K562 (cell line): Measurements from ENCODE around the gene JPT2. TPM values are rescaled to one million over a fixed set of nuclear protein-coding genes. Genes with fewer than 3 reads are reported as not detected.

ENCODE experiments used
- FOXJ2 ChIP-seq: fragments of 200-800 bp; sonication (Bioruptor generic); IDR thresholded peaks from 2 replicates; pipeline ENCODE4 v1.6.1; 2016; ENCODE audit warnings: missing genetic modification characterization, missing compliant biosample characterization
- GTF2B ChIP-seq: IDR thresholded peaks from 2 replicates; pipeline ENCODE4 v1.6.1; 2011; ENCODE audit not compliant: insufficient read length; ENCODE audit errors: extremely low read depth
- HDAC2 ChIP-seq: fragments of 450-650 bp; IDR thresholded peaks from 2 replicates; pipeline ENCODE4 v1.6.1; 2016; ENCODE audit warnings: mild to moderate bottlenecking
- HNRNPL ChIP-seq: fragments of 200-400 bp; formaldehyde crosslinking; IDR thresholded peaks from 2 replicates; pipeline ENCODE4 v1.6.1; 2017; ENCODE audit warnings: low read depth, mild to moderate bottlenecking, low read length
- MAX ChIP-seq: sonication (generic); formaldehyde crosslinking; IDR thresholded peaks from 2 replicates; pipeline ENCODE4 v1.9.0; 2022; ENCODE audit warnings: mild to moderate bottlenecking, missing genetic modification reagents
- MCM2 ChIP-seq: fragments of 450-650 bp; IDR thresholded peaks from 2 replicates; pipeline ENCODE4 v1.6.1; 2017; ENCODE audit warnings: low read depth, mild to moderate bottlenecking
- PHTF2 ChIP-seq: fragments of 250-450 bp; sonication (Bioruptor Pico); IDR thresholded peaks from 2 replicates; pipeline ENCODE4 v1.5.0; 2021; ENCODE audit warnings: mild to moderate bottlenecking
- SMARCA5 ChIP-seq: fragments of 450-650 bp; IDR thresholded peaks from 2 replicates; pipeline ENCODE4 v1.6.1; 2016
- SMARCB1 ChIP-seq: IDR thresholded peaks from 2 replicates; pipeline ENCODE4 v1.6.1; 2011; ENCODE audit warnings: improper control_type of control experiment, low read depth; ENCODE audit not compliant: insufficient read length
- SNRNP70 ChIP-seq: fragments of 200-400 bp; formaldehyde crosslinking; optimal IDR thresholded peaks from 2 replicates; pipeline ENCODE3; 2017; ENCODE audit warnings: low read depth, low read length
- SREBF1 ChIP-seq: fragments of 150-350 bp; IDR thresholded peaks from 2 replicates; pipeline ENCODE4 v1.6.1; 2014; ENCODE audit warnings: antibody characterized with exemption, low read depth, low read length, borderline replicate concordance
- THRA ChIP-seq: fragments of 450-650 bp; IDR thresholded peaks from 2 replicates; pipeline ENCODE4 v1.6.1; 2017; ENCODE audit warnings: mild to moderate bottlenecking, moderate library complexity
- TOE1 ChIP-seq, 2 experiments: fragments of 450-650 bp in 1 of 2; sonication (generic) in 1 of 2; formaldehyde crosslinking in 1 of 2; IDR thresholded peaks; 2 replicates each; pipeline versions ENCODE4 v1.7.1 to v1.8.0; 2016 to 2022; ENCODE audit warnings: borderline replicate concordance in 2 of 2, mild to moderate bottlenecking in 2 of 2, antibody characterized with exemption in 1 of 2, inconsistent platforms in 1 of 2, low read depth in 1 of 2, missing genetic modification reagents in 1 of 2, moderate library complexity in 1 of 2
- TSC22D4 ChIP-seq: fragments of 450-650 bp; IDR thresholded peaks from 2 replicates; pipeline ENCODE4 v1.6.1; 2016; ENCODE audit warnings: missing genetic modification characterization, missing biosample characterization, control low read depth
- U2AF2 ChIP-seq: fragments of 200-400 bp; formaldehyde crosslinking; optimal IDR thresholded peaks from 2 replicates; pipeline ENCODE3; 2017; ENCODE audit warnings: low read depth, mild to moderate bottlenecking, low read length
- ZKSCAN1 ChIP-seq: fragments of 150-350 bp; IDR thresholded peaks from 2 replicates; pipeline ENCODE4 v1.6.1; 2016; ENCODE audit warnings: low read depth, low read length
- ZNF282 ChIP-seq: sonication (generic); formaldehyde crosslinking; IDR thresholded peaks from 2 replicates; pipeline ENCODE4 v1.8.1; 2023; ENCODE audit warnings: missing genetic modification reagents
- ZNF592 ChIP-seq: fragments of 450-650 bp; IDR thresholded peaks from 2 replicates; pipeline ENCODE4 v1.6.1; 2017; ENCODE audit warnings: antibody characterized with exemption, mild to moderate bottlenecking
- ZNF639 ChIP-seq, 2 experiments: fragments of 200-800 bp in 1 of 2; sonication (Bioruptor generic) in 1 of 2; sonication (generic) in 1 of 2; formaldehyde crosslinking in 1 of 2; IDR thresholded peaks in 1 of 2; conservative IDR thresholded peaks in 1 of 2; 2 replicates each; pipeline versions ENCODE4 v1.5.0 to v1.6.1; 2016 to 2020; ENCODE audit warnings: missing compliant biosample characterization in 1 of 2, missing genetic modification characterization in 1 of 2, missing genetic modification reagents in 1 of 2
- ZNF79 ChIP-seq: fragments of 250-450 bp; sonication (Bioruptor Pico); IDR thresholded peaks from 2 replicates; pipeline ENCODE4 v1.4.0; 2020; ENCODE audit warnings: low read depth, mild to moderate bottlenecking, moderate library complexity
- polyA plus RNA-seq, 8 experiments: library from polyadenylated mRNA; depleted of rRNA in 4 of 8; stranded (reverse) in 5 of 8; unstranded in 3 of 8; fragments of >200 nt; fragmentation: Nextera tagmentation in 2 of 8; fragmentation: Illumina TruSeq in 1 of 8; extraction: Ambion mirVana in 2 of 8; extraction: Trizol in 1 of 8; gene quantifications; 2 replicates each; pipeline versions ENCODE4 v1.2.1 to v1.2.3, GENCODE V29; 2011 to 2014; ENCODE audit warnings: inconsistent platforms in 1 of 8, missing spikeins in 1 of 8
- total RNA-seq, 7 experiments: library from RNA; depleted of rRNA in 6 of 7; stranded (reverse); fragments of >200 nt in 6 of 7; fragmentation: Illumina TruSeq in 2 of 7; extraction: Trizol in 2 of 7; gene quantifications; 2 replicates each; pipeline versions ENCODE4 v1.2.1 to v1.2.3, GENCODE V29; 2011 to 2021; ENCODE audit warnings: low replicate concordance in 1 of 7

JPT2 gene
- total and polyA plus RNA-seq, 9 of the 15 experiments (the other 6 are each of a cell fraction or from before 2014, with no cell fraction given): 25.5 to 133 (median 106) TPM

- TF ChIP-seq PHTF2 (no peak), U2AF2 (no peak), ZKSCAN1 (no peak), SNRNP70 (no peak), THRA (no peak), MCM2 (no peak), ZNF639 (CRISPR knock-in tag; conservative IDR thresholded peaks at IDR 0.05 in 1 of 2, IDR thresholded peaks at IDR 0.05 in 1 of 2) (no peak), HDAC2 (peak; percentile 56; the same call in 1 of the 2 replicates), HNRNPL (no peak), SREBF1 (no peak), ZNF282 (CRISPR knock-in tag) (no peak), SMARCB1 (no peak), GTF2B (no peak), ZNF592 (peak; percentile 93), MAX (CRISPR knock-in tag) (peak; percentile 49), TOE1 (IDR thresholded peaks at IDR 0.05; ENCODE audit: borderline replicate concordance) (0 out of 2 replicates have a peak, but pooled peaks have one; percentile 24), TOE1 (CRISPR knock-in tag; IDR thresholded peaks at IDR 0.05; ENCODE audit: borderline replicate concordance, low read depth) (no peak), TSC22D4 (tag) (no peak), ZNF79 (CRISPR knock-in tag) (no peak), SMARCA5 (no peak), FOXJ2 (peak; percentile 89)
These were observed 32.1 kb upstream of the JPT2 start (continued) for GRCh38 chr16:1645914-1646525.
